ENCODE results near the gene SUGCT.

The SUGCT gene

GRCh38 chr7:40587419-40587818 is 452.6 kb downstream of the SUGCT start:
- TF ChIP-seq, protein P1, sequence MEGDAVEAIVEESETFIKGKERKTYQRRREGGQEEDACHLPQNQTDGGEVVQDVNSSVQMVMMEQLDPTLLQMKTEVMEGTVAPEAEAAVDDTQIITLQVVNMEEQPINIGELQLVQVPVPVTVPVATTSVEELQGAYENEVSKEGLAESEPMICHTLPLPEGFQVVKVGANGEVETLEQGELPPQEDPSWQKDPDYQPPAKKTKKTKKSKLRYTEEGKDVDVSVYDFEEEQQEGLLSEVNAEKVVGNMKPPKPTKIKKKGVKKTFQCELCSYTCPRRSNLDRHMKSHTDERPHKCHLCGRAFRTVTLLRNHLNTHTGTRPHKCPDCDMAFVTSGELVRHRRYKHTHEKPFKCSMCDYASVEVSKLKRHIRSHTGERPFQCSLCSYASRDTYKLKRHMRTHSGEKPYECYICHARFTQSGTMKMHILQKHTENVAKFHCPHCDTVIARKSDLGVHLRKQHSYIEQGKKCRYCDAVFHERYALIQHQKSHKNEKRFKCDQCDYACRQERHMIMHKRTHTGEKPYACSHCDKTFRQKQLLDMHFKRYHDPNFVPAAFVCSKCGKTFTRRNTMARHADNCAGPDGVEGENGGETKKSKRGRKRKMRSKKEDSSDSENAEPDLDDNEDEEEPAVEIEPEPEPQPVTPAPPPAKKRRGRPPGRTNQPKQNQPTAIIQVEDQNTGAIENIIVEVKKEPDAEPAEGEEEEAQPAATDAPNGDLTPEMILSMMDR (IDR thresholded peaks at IDR 0.05; ENCODE audit: low read depth, low read length) = no peak
- TF ChIP-seq EZH2phosphoT487 (IDR thresholded peaks at IDR 0.05; ENCODE audit: low read depth) = no peak
- no peaks in the 10 kb centered on the region for H3K79me2 ChIP-seq (ENCODE audit: low read length)
- no peak overlapping the region for H3K4me3 ChIP-seq (ENCODE audit: low read length)
- no peaks in the 10 kb centered on the region for H4K20me1 ChIP-seq (ENCODE audit: insufficient read depth, low read length)
- no peaks in the 10 kb centered on the region for H3K9me3 ChIP-seq (ENCODE audit: insufficient read depth, low read length)
- H3K27ac ChIP-seq (ENCODE audit: low read length) = no peak overlapping the region
- no peaks in the 10 kb centered on the region for H3K36me3 ChIP-seq (replicated peaks; ENCODE audit: low read depth, low read length)
- no peak overlapping the region for H2AFZ ChIP-seq (ENCODE audit: low read depth, low read length)
- no peak overlapping the region for H3K9ac ChIP-seq (ENCODE audit: low read length)
- H3K27me3 ChIP-seq (ENCODE audit: low read depth, low read length) = peaks cover 4% of the 10 kb centered on the region; the same call in 1 of the 2 replicates
- no peak overlapping the region for H3K4me2 ChIP-seq (ENCODE audit: low read length)
- no peaks in the 10 kb centered on the region for H3K4me1 ChIP-seq (ENCODE audit: low read length)

DNA sequence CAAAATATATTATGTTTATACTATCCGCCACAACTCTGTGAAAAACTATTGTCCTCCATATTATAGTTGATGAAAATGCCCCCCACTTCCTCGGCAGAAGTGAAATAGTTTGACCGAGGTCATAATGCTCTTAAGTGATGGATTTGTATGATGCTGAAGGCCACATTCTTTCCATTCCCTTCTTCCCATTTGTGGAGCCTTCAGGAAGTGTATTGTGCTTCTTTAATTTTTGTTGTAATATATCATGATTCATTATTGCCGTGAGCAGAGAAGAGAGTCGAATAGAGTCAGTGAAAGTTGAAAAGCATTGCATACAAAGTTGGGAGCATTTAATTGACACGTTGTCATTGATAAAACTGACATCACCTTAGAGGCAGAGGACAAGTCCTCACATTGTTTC is 460.3 kb downstream of the SUGCT start:
- Histone ChIP-seq H2AFZ (ENCODE audit: low read depth, low read length) (no peak overlapping the region), H3K27ac (ENCODE audit: low read length) (no peak overlapping the region), H4K20me1 (ENCODE audit: insufficient read depth, low read length) (no peaks in the 10 kb centered on the region), H3K4me3 (ENCODE audit: low read length) (no peak overlapping the region), H3K9ac (ENCODE audit: low read length) (no peak overlapping the region), H3K9me3 (ENCODE audit: insufficient read depth, low read length) (no peaks in the 10 kb centered on the region), H3K36me3 (replicated peaks; ENCODE audit: low read depth, low read length) (no peaks in the 10 kb centered on the region), H3K27me3 (ENCODE audit: low read depth, low read length) (no peaks in the 10 kb centered on the region), H3K4me2 (ENCODE audit: low read length) (no peak overlapping the region), H3K79me2 (ENCODE audit: low read length) (no peaks in the 10 kb centered on the region), H3K4me1 (ENCODE audit: low read length) (no peaks in the 10 kb centered on the region)
- TF ChIP-seq, protein P1 (IDR thresholded peaks at IDR 0.05; ENCODE audit: low read depth, low read length) = no peak
- no peak for TF ChIP-seq EZH2phosphoT487 (IDR thresholded peaks at IDR 0.05; ENCODE audit: low read depth)

GRCh38 chr7:40595832-40596231 is 461.0 kb downstream of the SUGCT start:
- H3K9ac ChIP-seq (ENCODE audit: low read length) = no peak overlapping the region
- H3K36me3 ChIP-seq (replicated peaks; ENCODE audit: low read depth, low read length) = no peaks in the 10 kb centered on the region
- no peak overlapping the region for H2AFZ ChIP-seq (ENCODE audit: low read depth, low read length)
- H3K27me3 ChIP-seq (ENCODE audit: low read depth, low read length) = no peaks in the 10 kb centered on the region
- no peaks in the 10 kb centered on the region for H3K79me2 ChIP-seq (ENCODE audit: low read length)
- no peak overlapping the region for H3K27ac ChIP-seq (ENCODE audit: low read length)
- no peak overlapping the region for H3K4me3 ChIP-seq (ENCODE audit: low read length)
- no peaks in the 10 kb centered on the region for H4K20me1 ChIP-seq (ENCODE audit: insufficient read depth, low read length)
- no peak overlapping the region for H3K4me2 ChIP-seq (ENCODE audit: low read length)
- H3K9me3 ChIP-seq (ENCODE audit: insufficient read depth, low read length) = no peaks in the 10 kb centered on the region
- TF ChIP-seq EZH2phosphoT487 (IDR thresholded peaks at IDR 0.05; ENCODE audit: low read depth) = no peak
- TF ChIP-seq, protein P1 (IDR thresholded peaks at IDR 0.05; ENCODE audit: low read depth, low read length) = no peak
- no peaks in the 10 kb centered on the region for H3K4me1 ChIP-seq (ENCODE audit: low read length)

DNA sequence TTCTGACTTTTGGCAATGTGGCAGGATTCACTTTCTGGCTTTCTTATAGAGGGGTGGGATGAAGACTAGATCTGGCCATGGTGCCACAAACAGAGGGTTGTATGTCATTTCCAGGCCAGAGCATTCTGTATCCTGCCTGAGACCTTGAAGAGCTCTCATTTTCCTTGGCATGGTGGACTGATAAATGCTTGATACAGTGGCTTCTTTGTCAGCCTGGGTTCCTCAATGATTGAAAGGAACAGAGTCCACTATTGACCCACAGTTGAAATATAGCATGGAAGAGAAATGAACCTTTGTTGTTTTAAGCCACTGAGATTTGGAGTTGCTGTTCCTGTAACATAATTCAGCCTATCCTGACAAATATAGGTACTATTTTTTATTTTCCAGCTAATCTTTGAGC is 462.7 kb downstream of the SUGCT start:
- H3K4me3 ChIP-seq (ENCODE audit: low read length) = no peak overlapping the region
- no peak overlapping the region for H3K9ac ChIP-seq (ENCODE audit: low read length)
- H2AFZ ChIP-seq (ENCODE audit: low read depth, low read length) = no peak overlapping the region
- no peak overlapping the region for H3K27ac ChIP-seq (ENCODE audit: low read length)
- H3K9me3 ChIP-seq (ENCODE audit: insufficient read depth, low read length) = no peaks in the 10 kb centered on the region
- H3K4me2 ChIP-seq (ENCODE audit: low read length) = no peak overlapping the region
- no peaks in the 10 kb centered on the region for H4K20me1 ChIP-seq (ENCODE audit: insufficient read depth, low read length)
- no peaks in the 10 kb centered on the region for H3K36me3 ChIP-seq (replicated peaks; ENCODE audit: low read depth, low read length)
- no peaks in the 10 kb centered on the region for H3K4me1 ChIP-seq (ENCODE audit: low read length)
- H3K27me3 ChIP-seq (ENCODE audit: low read depth, low read length) = no peaks in the 10 kb centered on the region
- TF ChIP-seq, protein P1 (IDR thresholded peaks at IDR 0.05; ENCODE audit: low read depth, low read length) = no peak
- TF ChIP-seq EZH2phosphoT487 (IDR thresholded peaks at IDR 0.05; ENCODE audit: low read depth) = no peak
- H3K79me2 ChIP-seq (ENCODE audit: low read length) = no peaks in the 10 kb centered on the region
